Gastrocnemius medialis (tissue), 4 donors: ENCODE measurements around the gene LGI1. TPM values are rescaled to one million over a fixed set of nuclear protein-coding genes. Genes with fewer than 3 reads are reported as not detected.

ENCODE experiments used
- ATAC-seq, 2 donors: fragments of 150-250 bp; one replicate each; pipeline ENCODE4 v1.9.1; 2016
- DNase-seq, 2 donors: peaks; one replicate each; pipeline ENCODE4 v3.0.0-alpha.2; 2019
- H3K27ac ChIP-seq, 4 donors: fragments of 200-600 bp; sonication (generic); 1 replicate in 1 of 4; 2 replicates in 3 of 4; pipeline ENCODE4 v1.5.1; 2016 to 2018; ENCODE audit warnings: mild to moderate bottlenecking in 2 of 4, moderate library complexity in 1 of 4
- H3K27me3 ChIP-seq, 3 donors: fragments of 200-600 bp; sonication (generic) in 2 of 3; 1 replicate in 1 of 3; 2 replicates in 2 of 3; pipeline versions ENCODE4 v1.5.1 to v1.6.0; 2016 to 2019; ENCODE audit warnings: mild to moderate bottlenecking in 1 of 3, moderate library complexity in 1 of 3
- H3K36me3 ChIP-seq, 2 donors: fragments of 200-600 bp; sonication (generic) in 1 of 2; one replicate each; pipeline ENCODE4 v1.5.1; 2017 to 2018
- H3K4me1 ChIP-seq, 2 donors: fragments of 200-600 bp; sonication (generic) in 1 of 2; one replicate each; pipeline ENCODE4 v1.5.1; 2016 to 2017; ENCODE audit warnings: mild to moderate bottlenecking in 2 of 2
- H3K4me3 ChIP-seq, 4 donors: fragments of 200-600 bp; sonication (generic) in 3 of 4; 1 replicate in 1 of 4; 2 replicates in 3 of 4; pipeline ENCODE4 v1.5.1; 2016 to 2019; ENCODE audit warnings: mild to moderate bottlenecking in 2 of 4
- H3K9me3 ChIP-seq, 3 donors: fragments of 200-600 bp; sonication (generic) in 2 of 3; 1 replicate in 1 of 3; 2 replicates in 2 of 3; pipeline ENCODE4 v1.5.1; 2016 to 2019
- CTCF ChIP-seq, 5 experiments: fragments of 450-650 bp in 3 of 5; fragments of 200-600 bp in 2 of 5; sonication (generic) in 2 of 5; IDR thresholded peaks in 4 of 5; conservative IDR thresholded peaks in 1 of 5; 1 replicate in 4 of 5; 2 replicates in 1 of 5; pipeline ENCODE4 v1.5.1; 2016 to 2019; ENCODE audit warnings: antibody characterized with exemption in 5 of 5, mild to moderate bottlenecking in 3 of 5, moderate library complexity in 3 of 5
- POLR2A ChIP-seq, 2 donors: fragments of 450-650 bp; IDR thresholded peaks; one replicate each; pipeline ENCODE4 v1.6.1; 2017; ENCODE audit warnings: antibody characterized with exemption in 2 of 2, mild to moderate bottlenecking in 2 of 2, moderate library complexity in 2 of 2
- in situ Hi-C, 4 donors: fragments of 200-750 bp; cut with MboI; loops; one replicate each; pipeline versions ENCODE4 v1.15.0 to v1.8.0; 2017; ENCODE audit warnings: low sequenced_read_pairs in 4 of 4
- intact Hi-C: fragments of 100-400 bp; cut with DNase I; formaldehyde crosslinking; loops from one replicate; pipeline ENCODE4 v1.15.1; 2023; ENCODE audit warnings: low total_unique reads
- total RNA-seq, 4 donors: library from RNA; depleted of rRNA; stranded (reverse); fragments of >200 nt; gene quantifications; one replicate each; pipeline versions ENCODE4 v1.1.0 to v1.2.3, GENCODE V29; 2016

The LGI1 gene
- total RNA-seq, 4 donors from 2014 or later: 0.33 to 12.6 TPM; not detected in 2

GRCh38 chr10:93815304-93816096 lies 57.8 kb downstream of the LGI1 start:
- ATAC-seq (no peak), DNase-seq (no peak)
- Histone ChIP-seq H3K36me3 (no peaks in the 10 kb centered on the region), H3K4me3 (peak overlapping the region in 1 of 4 donors; percentile 9), H3K27ac (no peak overlapping the region), H3K4me1 (peaks cover 3 to 8% of the 10 kb centered on the region in 2 donors), H3K9me3 (no peaks in the 10 kb centered on the region), H3K27me3 (no peaks in the 10 kb centered on the region)
- TF ChIP-seq POLR2A (IDR thresholded peaks at IDR 0.05) (no peak), CTCF (IDR thresholded peaks at IDR 0.05 in 4 of 5, conservative IDR thresholded peaks at IDR 0.05 in 1 of 5) (no peak)
- intact Hi-C loops: loop anchor here (1.0 to 2.0 kb wide), 2 partner anchors 71 to 113 kb away; partner anchors contain the start of gene FRA10AC1
- in situ Hi-C loops: no loop called here

- H3K4me3 ChIP-seq: peak overlapping the region in 1 of 4 donors; percentile 9
- no peaks in the 10 kb centered on the region for H3K36me3 ChIP-seq
- no peaks in the 10 kb centered on the region for H3K9me3 ChIP-seq
- TF ChIP-seq POLR2A (IDR thresholded peaks at IDR 0.05): no peak
- TF ChIP-seq CTCF (IDR thresholded peaks at IDR 0.05 in 4 of 5, conservative IDR thresholded peaks at IDR 0.05 in 1 of 5): peak in 4 of 5 experiments; percentile 6 to 68 (median 54)
- in situ Hi-C loops: no loop called here
- intact Hi-C loops: loop anchor here (1.0 to 2.0 kb wide), 2 partner anchors 71 to 114 kb away; partner anchors contain the start of gene FRA10AC1
- DNase-seq: peak in 1 of 2 donors; percentile 14
- H3K27me3 ChIP-seq: no peaks in the 10 kb centered on the region
- no peak overlapping the region for H3K27ac ChIP-seq
- peak; percentile 69 to 70 for ATAC-seq
- H3K4me1 ChIP-seq: peaks cover 3 to 8% of the 10 kb centered on the region in 2 donors
Observed at GRCh38 chr10:93816123-93816747, 58.5 kb downstream of the LGI1 start.

- in situ Hi-C loops: no loop called here
- H3K27ac ChIP-seq: no peak overlapping the region
Observed at GRCh38 chr10:93818086-93818485, 60.4 kb downstream of the LGI1 start.

GRCh38 chr10:93819520-93819919 lies 61.8 kb downstream of the LGI1 start:
- ATAC-seq: no peak
- no peak for TF ChIP-seq CTCF (IDR thresholded peaks at IDR 0.05 in 4 of 5, conservative IDR thresholded peaks at IDR 0.05 in 1 of 5)
- no peak for TF ChIP-seq POLR2A (IDR thresholded peaks at IDR 0.05)
- H3K27ac ChIP-seq: no peak overlapping the region
- no peaks in the 10 kb centered on the region for H3K27me3 ChIP-seq
- no peak overlapping the region for H3K4me3 ChIP-seq
- no peak for DNase-seq
- H3K4me1 ChIP-seq: peaks cover 3 to 8% of the 10 kb centered on the region in 2 donors
- no peaks in the 10 kb centered on the region for H3K9me3 ChIP-seq
- intact Hi-C loops: no loop called here
- in situ Hi-C loops: no loop called here
- H3K36me3 ChIP-seq: no peaks in the 10 kb centered on the region

More at GRCh38 chr10:93818086-93818485, 60.4 kb downstream of the LGI1 start:
- ATAC-seq: no peak
- intact Hi-C loops: no loop called here
- Histone ChIP-seq H3K27me3 (no peaks in the 10 kb centered on the region), H3K4me3 (no peak overlapping the region), H3K36me3 (no peaks in the 10 kb centered on the region), H3K4me1 (peaks cover 3 to 8% of the 10 kb centered on the region in 2 donors), H3K9me3 (no peaks in the 10 kb centered on the region)
- no peak for TF ChIP-seq CTCF (IDR thresholded peaks at IDR 0.05 in 4 of 5, conservative IDR thresholded peaks at IDR 0.05 in 1 of 5)
- TF ChIP-seq POLR2A (IDR thresholded peaks at IDR 0.05): no peak
- no peak for DNase-seq
